Measurements from ENCODE around the gene TNFRSF19. TPM values are rescaled to one million over a fixed set of nuclear protein-coding genes. Genes with fewer than 3 reads are reported as not detected.

TNFRSF19 gene
- total RNA-seq, 1 experiment from 2014 or later = 0.54 TPM

GRCh38 chr13:23692816-23693215, 122.6 kb downstream of the TNFRSF19 start:
- intact Hi-C loops (cut with micrococcal nuclease; ENCODE audit: unreplicated experiment) = no loop called here
- Histone ChIP-seq H3K4me3 (ENCODE audit: low read depth in 2 of 2, low read length in 2 of 2) (no peak overlapping the region), H3K27ac (ENCODE audit: low read length) (no peak overlapping the region)

GRCh38 chr13:23695196-23695595, 125.0 kb downstream of the TNFRSF19 start:
- ATAC-seq = no peak
- in situ Hi-C loops (cut with HindIII; ENCODE audit: low pct_unique_long_range_greater_than_20kb, low sequenced_read_pairs) = no loop called here
- Histone ChIP-seq H3K4me1 (ENCODE audit: control insufficient read depth, insufficient read depth, low read length) (no peaks in the 10 kb centered on the region), H3K4me3 (ENCODE audit: low read depth in 2 of 2, low read length in 2 of 2) (no peak overlapping the region), H3K9me3 (ENCODE audit: control insufficient read depth, insufficient read depth, low read depth, low read length) (no peaks in the 10 kb centered on the region), H3K27ac (ENCODE audit: low read length) (no peak overlapping the region), H3K36me3 (ENCODE audit: control insufficient read depth, insufficient read depth, low read length) (no peaks in the 10 kb centered on the region), H3K27me3 (ENCODE audit: control insufficient read depth, insufficient read depth, low read length) (no peaks in the 10 kb centered on the region)
- DNase-seq (ENCODE audit: low read depth, low spot score) = no peak
- ChIA-PET CTCF (no interaction called here), POLR2A (no interaction called here)
- intact Hi-C loops (cut with micrococcal nuclease; ENCODE audit: unreplicated experiment) = no loop called here
- TF ChIP-seq TCF7L2 (IDR thresholded peaks at IDR 0.05; ENCODE audit: low read depth, low read length) = no peak
- TF ChIP-seq REST (IDR thresholded peaks at IDR 0.05; ENCODE audit: insufficient read depth in 1 of 2, low read depth in 2 of 2, low read length in 1 of 2) = no peak
- no peak for TF ChIP-seq SIN3A (IDR thresholded peaks at IDR 0.05; ENCODE audit: borderline replicate concordance, insufficient read depth, low read depth, low read length)
- BruUV-seq (replicated peaks) = no TSS peak

More at GRCh38 chr13:23692816-23693215, 122.6 kb downstream of the TNFRSF19 start:
- POLR2A ChIA-PET = no interaction called here
- CTCF ChIA-PET = no interaction called here
- Histone ChIP-seq H3K4me1 (ENCODE audit: control insufficient read depth, insufficient read depth, low read length) (no peaks in the 10 kb centered on the region), H3K36me3 (ENCODE audit: control insufficient read depth, insufficient read depth, low read length) (no peaks in the 10 kb centered on the region), H3K9me3 (ENCODE audit: control insufficient read depth, insufficient read depth, low read depth, low read length) (no peaks in the 10 kb centered on the region), H3K27me3 (ENCODE audit: control insufficient read depth, insufficient read depth, low read length) (no peaks in the 10 kb centered on the region)
- ATAC-seq (no peak), DNase-seq (ENCODE audit: low read depth, low spot score) (no peak)
- in situ Hi-C loops (cut with HindIII; ENCODE audit: low pct_unique_long_range_greater_than_20kb, low sequenced_read_pairs) = no loop called here
- BruUV-seq (replicated peaks) = no TSS peak
- TF ChIP-seq REST (IDR thresholded peaks at IDR 0.05; ENCODE audit: insufficient read depth in 1 of 2, low read depth in 2 of 2, low read length in 1 of 2) (no peak), POLR2AphosphoS5 (IDR thresholded peaks at IDR 0.05; ENCODE audit: low read depth, low read length) (no peak), CTCF (IDR thresholded peaks at IDR 0.05) (no peak)

Measured in Panc1 (cell line).